Testis (tissue), 3 donors: ENCODE data around the gene POLR1G. TPM values are rescaled to one million over a fixed set of nuclear protein-coding genes. Genes with fewer than 3 reads are reported as not detected.

Experiments used
- DNase-seq: peaks from one replicate; pipeline ENCODE4 v3.0.0-alpha.2; 2019
- H3K27ac ChIP-seq, 2 donors: fragments of 200-600 bp; sonication (generic); one replicate each; pipeline ENCODE4 v1.5.1; 2019
- H3K27me3 ChIP-seq: fragments of 200-600 bp; sonication (generic); one replicate; pipeline ENCODE4 v1.5.1; 2019
- H3K36me3 ChIP-seq: fragments of 200-600 bp; sonication (generic); one replicate; pipeline ENCODE4 v1.5.1; 2017; ENCODE audit warnings: low read depth; ENCODE audit errors: missing control alignments
- H3K4me1 ChIP-seq: fragments of 200-600 bp; sonication (generic); one replicate; pipeline ENCODE4 v1.5.1; 2019
- H3K4me3 ChIP-seq, 2 donors: fragments of 200-600 bp; sonication (generic); one replicate each; pipeline ENCODE4 v1.5.1; 2017 to 2019
- H3K9me3 ChIP-seq: fragments of 200-600 bp; sonication (generic); one replicate; pipeline ENCODE4 v1.5.1; 2017
- CTCF ChIP-seq, 3 experiments: fragments of 450-650 bp in 2 of 3; fragments of 200-600 bp in 1 of 3; sonication (generic) in 1 of 3; IDR thresholded peaks; one replicate each; pipeline ENCODE4 v1.5.1; 2016 to 2019; ENCODE audit warnings: antibody characterized with exemption in 3 of 3, mild to moderate bottlenecking in 2 of 3, moderate library complexity in 1 of 3
- POLR2A ChIP-seq: fragments of 450-650 bp; IDR thresholded peaks from one replicate; pipeline ENCODE4 v1.6.1; 2017; ENCODE audit warnings: antibody characterized with exemption, mild to moderate bottlenecking, moderate library complexity
- WGBS, 2 donors: methylation state at CpG; one replicate each; pipeline ENCODE4 v1.1.5; 2018; 5-methylcytosine and 5-hydroxymethylcytosine counted together
- intact Hi-C: fragments of 100-400 bp; cut with DNase I; formaldehyde crosslinking; loops from one replicate; pipeline ENCODE4 v1.15.1; 2023; ENCODE audit warnings: low total_unique reads
- microRNA-seq, 2 donors: library from miRNA; unstranded; fragments of <30 nt; microRNA quantifications; one replicate each; pipeline ENCODE4, GENCODE V29; 2016; ENCODE audit warnings: borderline number of aligned reads in 2 of 2, borderline replicate concordance in 1 of 2
- polyA plus RNA-seq: library from polyadenylated mRNA; stranded (reverse); fragments of 350-450 nt; fragmentation: Illumina TruSeq; extraction: RNeasy Lipid Tissue Mini Kit (QIAGEN cat#74804); gene quantifications from one replicate; pipeline ENCODE4 v1.2.3, GENCODE V29; 2014; ENCODE audit warnings: low read depth, low replicate concordance; ENCODE audit not compliant: insufficient read depth
- small RNA-seq, 2 donors: library from RNA; depleted of rRNA; stranded (forward); fragments of <200 nt; gene quantifications; one replicate each; pipeline ENCODE3, GENCODE V24; 2016
- total RNA-seq, 2 donors: library from RNA; depleted of rRNA; stranded (reverse); fragments of >200 nt; gene quantifications; one replicate each; pipeline ENCODE4 v1.2.3, GENCODE V29; 2016

Gene POLR1G
- total and polyA plus RNA-seq, 3 donors from 2014 or later, result 5.8 to 12.1 (median 10.2) TPM

GRCh38 chr19:45456500-45456815 lies 50.0 kb downstream of the POLR1G start:
- H3K27ac ChIP-seq, result no peak overlapping the region
- 53 to 66% methylated on average over 2 of the region's 2 CpGs for WGBS, 2 donors
- no peak for DNase-seq
- H3K36me3 ChIP-seq, result no peaks in the 10 kb centered on the region
- no peak overlapping the region for H3K4me3 ChIP-seq
- no peaks in the 10 kb centered on the region for H3K9me3 ChIP-seq
- peaks cover 12% of the 10 kb centered on the region for H3K4me1 ChIP-seq
- intact Hi-C loops, result no loop called here
- no peak for TF ChIP-seq POLR2A
- no peak for TF ChIP-seq CTCF (IDR thresholded peaks at IDR 0.05)
- no peaks in the 10 kb centered on the region for H3K27me3 ChIP-seq

GRCh38 chr19:45457776-45458175 lies 51.3 kb downstream of the POLR1G start:
- TF ChIP-seq CTCF (IDR thresholded peaks at IDR 0.05) (no peak), POLR2A (no peak)
- H3K9me3 ChIP-seq, result no peaks in the 10 kb centered on the region
- intact Hi-C loops, result no loop called here
- H3K36me3 ChIP-seq, result no peaks in the 10 kb centered on the region
- peaks cover 10% of the 10 kb centered on the region for H3K4me1 ChIP-seq
- H3K27ac ChIP-seq, result no peak overlapping the region
- H3K4me3 ChIP-seq, result no peak overlapping the region
- DNase-seq, result no peak
- no peaks in the 10 kb centered on the region for H3K27me3 ChIP-seq

Small RNA genes lying within 50 kb of the gene (microRNA-seq; reads per million reads assigned to microRNA genes)
- 0 to 0.70 reads per million in 2 donors for gene MIR6088

Small RNA genes lying within 50 kb of the gene (small RNA-seq; reads per million reads assigned to genes)
- gene MIR6088, result 0 reads per million in 2 donors

Other genes with a start within 250 kb of the POLR1G start
- 1 to 10 TPM; 1.3 to 4.2 TPM for gene NKPD1, start 245.7 kb upstream of the POLR1G start, total RNA-seq
- 1.0 TPM for gene NKPD1, start 245.7 kb upstream of the POLR1G start, polyA plus RNA-seq
- 10 to 100 TPM; 38.7 to 42.8 TPM for gene TRAPPC6A, start 228.4 kb upstream of the POLR1G start, total RNA-seq
- gene TRAPPC6A, start 228.4 kb upstream of the POLR1G start, polyA plus RNA-seq, result 37.0 TPM
- gene BLOC1S3, start 227.9 kb upstream of the POLR1G start, total RNA-seq, result 10 to 100 TPM; 38.2 to 43.7 TPM
- gene BLOC1S3, start 227.9 kb upstream of the POLR1G start, polyA plus RNA-seq, result 14.1 TPM
- gene EXOC3L2, start 161.2 kb upstream of the POLR1G start, total RNA-seq, result 10 to 100 TPM; 29.5 to 30.2 TPM
- 7.4 TPM for gene EXOC3L2, start 161.2 kb upstream of the POLR1G start, polyA plus RNA-seq
- 100 to 1,000 TPM; 197 to 200 TPM for gene MARK4, start 155.4 kb upstream of the POLR1G start, total RNA-seq
- 114 TPM for gene MARK4, start 155.4 kb upstream of the POLR1G start, polyA plus RNA-seq
- 10 to 100 TPM; 16.5 to 22.4 TPM for gene CKM, start 83.8 kb upstream of the POLR1G start, total RNA-seq
- gene CKM, start 83.8 kb upstream of the POLR1G start, polyA plus RNA-seq, result 61.1 TPM
- 10 to 100 TPM in 1 of 2 donors, 1 to 10 TPM in 1; 5.9 to 13.7 TPM for gene KLC3, start 65.9 kb upstream of the POLR1G start, total RNA-seq
- gene KLC3, start 65.9 kb upstream of the POLR1G start, polyA plus RNA-seq, result 6.4 TPM
- 10 to 100 TPM; 46.4 to 49.8 TPM for gene ERCC2, start 36.1 kb upstream of the POLR1G start, total RNA-seq
- gene ERCC2, start 36.1 kb upstream of the POLR1G start, polyA plus RNA-seq, result 37.5 TPM
- gene PPP1R13L, start 1.6 kb upstream of the POLR1G start, total RNA-seq, result 10 to 100 TPM in 1 of 2 donors, 1 to 10 TPM in 1; 9.7 to 12.2 TPM
- gene PPP1R13L, start 1.6 kb upstream of the POLR1G start, polyA plus RNA-seq, result 13.3 TPM
- 10 to 100 TPM; 71.8 to 95.7 TPM for gene ERCC1, start 17.3 kb downstream of the POLR1G start, total RNA-seq
- 112 TPM for gene ERCC1, start 17.3 kb downstream of the POLR1G start, polyA plus RNA-seq
- gene FOSB, start 61.4 kb downstream of the POLR1G start, total RNA-seq, result 1 to 10 TPM; 1.2 to 3.9 TPM
- 22.7 TPM for gene FOSB, start 61.4 kb downstream of the POLR1G start, polyA plus RNA-seq
- gene RTN2, start 90.4 kb downstream of the POLR1G start, total RNA-seq, result 1 to 10 TPM; 5.2 to 5.3 TPM
- gene RTN2, start 90.4 kb downstream of the POLR1G start, polyA plus RNA-seq, result 4.2 TPM
- gene PPM1N, start 91.8 kb downstream of the POLR1G start, total RNA-seq, result 1 to 10 TPM; 1.9 to 2.3 TPM
- gene PPM1N, start 91.8 kb downstream of the POLR1G start, polyA plus RNA-seq, result 3.4 TPM
- 10 to 100 TPM; 52.7 to 57.9 TPM for gene VASP, start 100.8 kb downstream of the POLR1G start, total RNA-seq
- gene VASP, start 100.8 kb downstream of the POLR1G start, polyA plus RNA-seq, result 37.7 TPM
- 10 to 100 TPM; 18.3 to 19.3 TPM for gene OPA3, start 178.2 kb downstream of the POLR1G start, total RNA-seq
- gene OPA3, start 178.2 kb downstream of the POLR1G start, polyA plus RNA-seq, result 20.9 TPM
- 1 to 10 TPM in 1 of 2 donors, under 1 TPM in 1; 0.81 to 1.9 TPM for gene GPR4, start 195.6 kb downstream of the POLR1G start, total RNA-seq
- 3.2 TPM for gene GPR4, start 195.6 kb downstream of the POLR1G start, polyA plus RNA-seq
- gene EML2, start 232.8 kb downstream of the POLR1G start, total RNA-seq, result 10 to 100 TPM; 36.3 to 48.4 TPM
- gene EML2, start 232.8 kb downstream of the POLR1G start, polyA plus RNA-seq, result 28.5 TPM